Endothelial cell of umbilical vein (primary cell): ENCODE results near the gene GRPEL1. TPM values are rescaled to one million over a fixed set of nuclear protein-coding genes. Genes with fewer than 3 reads are reported as not detected.

Source experiments
- BruUV-seq: library from RNA; stranded (reverse); fragments of 400-500 nt; replicated peaks from 2 replicates; lab custom pipeline; 2021; lab: Mats Ljungman, UMichigan
- CTCF ChIA-PET: fragments of 300-600, 350-600 bp; sonication (Branson Sonifier 250); formaldehyde crosslinking; loops from one replicate; lab custom pipeline; 2021; ENCODE audit warnings: antibody characterized with exemption, inconsistent platforms; lab: Charles Lee
- POLR2A ChIA-PET: fragments of 300-600, 350-600 bp; sonication (Branson Sonifier 250); formaldehyde crosslinking; loops from one replicate; lab custom pipeline; 2021; ENCODE audit warnings: antibody characterized with exemption, inconsistent platforms; lab: Charles Lee
- DNase-seq: peaks from one replicate; pipeline ENCODE4 v3.0.0-alpha.2; 2011; ENCODE audit warnings: low read depth, low spot score
- FAIRE-seq: peaks from 2 replicates; lab custom pipeline; 2011; peaks lifted over from hg19 to GRCh38; lab: Jason Lieb, UNC
- H2AFZ ChIP-seq: 2 replicates; pipeline ENCODE4 v1.6.0; 2012; ENCODE audit warnings: low read depth, low read length, control low read depth, inconsistent platforms
- H3K27ac ChIP-seq: 2 replicates; pipeline ENCODE4 v1.5.1; 2011; ENCODE audit warnings: low read depth, mild to moderate bottlenecking, control low read depth, low read length, moderate library complexity; ENCODE audit not compliant: insufficient read depth
- H3K27me3 ChIP-seq, 2 experiments: 2 replicates each; pipeline versions ENCODE4 v1.6.0 to v1.6.1; 2011; ENCODE audit warnings: low read length in 2 of 2, mixed read lengths in 1 of 2; ENCODE audit not compliant: control insufficient read depth in 2 of 2, insufficient read depth in 2 of 2
- H3K36me3 ChIP-seq, 2 experiments: 2 replicates in 1 of 2; 3 replicates in 1 of 2; pipeline ENCODE4 v1.5.1; 2011; ENCODE audit warnings: low read length in 2 of 2, mild to moderate bottlenecking in 1 of 2, moderate library complexity in 1 of 2; ENCODE audit not compliant: control insufficient read depth in 2 of 2, insufficient read depth in 2 of 2; ENCODE audit errors: extremely low read depth in 1 of 2
- H3K4me1 ChIP-seq: 3 replicates; pipeline ENCODE4 v1.5.1; 2011; ENCODE audit warnings: mild to moderate bottlenecking, low read length; ENCODE audit not compliant: control insufficient read depth, insufficient read depth; ENCODE audit errors: extremely low read depth
- H3K4me2 ChIP-seq: 2 replicates; pipeline ENCODE4 v1.6.1; 2011; ENCODE audit warnings: low read length, control low read depth, mixed read lengths; ENCODE audit not compliant: insufficient read depth
- H3K4me3 ChIP-seq, 3 experiments: fragments of 200-600 bp in 1 of 3; sonication (generic), shearing (Covaris generic) in 1 of 3; replicated peaks in 1 of 3; 2 replicates each; pipeline ENCODE4 v1.5.1; 2011 to 2016; ENCODE audit warnings: control low read depth in 3 of 3, low read length in 3 of 3, mild to moderate bottlenecking in 2 of 3, inconsistent platforms in 1 of 3, low read depth in 1 of 3, moderate library complexity in 1 of 3; ENCODE audit not compliant: insufficient read depth in 1 of 3
- H3K79me2 ChIP-seq: 2 replicates; pipeline ENCODE4 v1.6.0; 2012; ENCODE audit warnings: low read length, inconsistent platforms; ENCODE audit not compliant: control insufficient read depth, insufficient read depth
- H3K9ac ChIP-seq: replicated peaks from 2 replicates; pipeline ENCODE3; 2011; ENCODE audit warnings: low read length, control low read depth; ENCODE audit not compliant: insufficient read depth; ENCODE audit errors: extremely low read depth
- H3K9me1 ChIP-seq: replicated peaks from 3 replicates; pipeline ENCODE4 v1.6.0; 2011; ENCODE audit warnings: mild to moderate bottlenecking, low read length; ENCODE audit not compliant: control insufficient read depth, insufficient read depth; ENCODE audit errors: extremely low read depth
- H3K9me3 ChIP-seq: replicated peaks from 2 replicates; pipeline ENCODE4 v1.5.1; 2012; ENCODE audit warnings: low read length, inconsistent platforms; ENCODE audit not compliant: control insufficient read depth, insufficient read depth
- H4K20me1 ChIP-seq: replicated peaks from 2 replicates; pipeline ENCODE3; 2011; ENCODE audit warnings: mild to moderate bottlenecking, low read length; ENCODE audit not compliant: control insufficient read depth, insufficient read depth; ENCODE audit errors: extremely low read depth
- EZH2 ChIP-seq: IDR thresholded peaks from 2 replicates; pipeline ENCODE4 v1.6.1; 2012; ENCODE audit warnings: borderline replicate concordance, low read depth, mild to moderate bottlenecking, moderate library complexity, low read length, inconsistent platforms; ENCODE audit not compliant: severe bottlenecking
- FOS ChIP-seq: IDR thresholded peaks from 2 replicates; pipeline ENCODE4 v1.6.1; 2011; ENCODE audit warnings: mild to moderate bottlenecking, low read length, moderate library complexity, borderline replicate concordance; ENCODE audit not compliant: insufficient read depth
- GATA2 ChIP-seq: IDR thresholded peaks from 2 replicates; pipeline ENCODE4 v1.7.0; 2011; ENCODE audit warnings: low read depth, mild to moderate bottlenecking, moderate library complexity, mixed read lengths, low read length; ENCODE audit not compliant: insufficient read length, insufficient read depth
- JUN ChIP-seq: IDR thresholded peaks from 2 replicates; pipeline ENCODE4 v1.6.1; 2011; ENCODE audit warnings: borderline replicate concordance, low read depth; ENCODE audit not compliant: insufficient read length, insufficient read depth
- MYC ChIP-seq: IDR thresholded peaks from one replicate; pipeline ENCODE4 v1.6.1; 2011; ENCODE audit warnings: mild to moderate bottlenecking, low read depth, low read length
- POLR2A ChIP-seq: IDR thresholded peaks from 2 replicates; pipeline ENCODE4 v1.6.1; 2012; ENCODE audit warnings: low read depth, mild to moderate bottlenecking, control low read depth, low read length
- POLR2AphosphoS5 ChIP-seq: IDR thresholded peaks from 2 replicates; pipeline ENCODE4 v1.6.1; 2012; ENCODE audit warnings: low read depth, mild to moderate bottlenecking, control low read depth, low read length, moderate library complexity; ENCODE audit not compliant: insufficient read depth
- dilution Hi-C: fragments of 300-500 bp; cut with MboI; formaldehyde crosslinking; loops from one replicate; pipeline ENCODE4 v1.15.0; 2019; ENCODE audit warnings: low sequenced_read_pairs; ENCODE audit not compliant: extremely low pct_ligation_motif_present
- intact Hi-C: fragments of 100-400 bp; cut with micrococcal nuclease; formaldehyde crosslinking; loops from one replicate; pipeline ENCODE4 v1.10.0; 2022
- polyA plus RNA-seq, 4 experiments: library from polyadenylated mRNA; depleted of rRNA in 3 of 4; stranded (reverse) in 3 of 4; unstranded in 1 of 4; fragments of >200 nt; gene quantifications; 2 replicates each; pipeline versions ENCODE4 v1.2.1 to v1.2.3, GENCODE V29; 2011 to 2012; ENCODE audit warnings: missing spikeins in 1 of 4
- total RNA-seq: library from RNA; stranded (reverse); gene quantifications from 2 replicates; pipeline ENCODE4 v1.2.3, GENCODE V29; 2021
- TF ChIP-seq, protein P1 (sequence below): IDR thresholded peaks from 2 replicates; pipeline ENCODE4 v1.6.1; 2011; ENCODE audit not compliant: insufficient read depth, insufficient read length
- TF ChIP-seq, protein P2 (sequence below), 2 donors: IDR thresholded peaks; 1 replicate in 1 of 2; 2 replicates in 1 of 2; pipeline ENCODE4 v1.5.1; 2011; ENCODE audit warnings: low read length in 2 of 2, mild to moderate bottlenecking in 2 of 2, moderate library complexity in 2 of 2, control low read depth in 1 of 2, inconsistent platforms in 1 of 2, low read depth in 1 of 2; ENCODE audit not compliant: insufficient read depth in 1 of 2; ENCODE audit errors: extremely low read depth in 1 of 2

The GRPEL1 gene
- total and polyA plus RNA-seq, 2 donors (not counting 3 experiments of a cell fraction or from before 2014, with no cell fraction given): 17.3 to 42.6 TPM

DNA sequence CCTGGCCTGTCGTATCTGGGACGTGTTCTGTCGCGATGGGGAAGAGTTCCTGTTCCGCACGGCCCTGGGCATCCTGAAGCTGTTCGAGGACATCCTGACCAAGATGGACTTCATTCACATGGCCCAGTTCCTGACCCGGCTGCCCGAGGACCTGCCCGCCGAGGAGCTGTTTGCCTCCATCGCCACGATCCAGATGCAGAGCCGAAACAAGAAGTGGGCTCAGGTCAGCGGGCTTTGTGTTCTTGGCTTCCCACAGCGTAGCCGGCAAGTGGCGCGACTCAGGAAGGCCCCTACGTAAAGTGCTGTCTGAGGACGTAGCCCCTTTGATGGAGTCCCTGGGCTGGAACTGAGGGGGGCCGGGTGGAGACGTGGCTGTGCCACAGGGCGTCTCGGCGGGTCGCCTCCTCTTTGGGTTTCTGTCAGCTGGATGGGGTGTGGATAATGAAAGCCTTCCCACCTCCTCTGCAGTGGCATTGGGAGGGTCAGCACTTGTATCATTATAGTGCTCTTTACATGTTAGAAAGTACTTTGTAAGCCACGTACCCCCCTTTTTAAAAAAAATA is 42.7 kb downstream of the GRPEL1 start:
- DNase-seq: no peak
- no peak overlapping the region for H3K9ac ChIP-seq
- dilution Hi-C loops (no loop called here), intact Hi-C loops (no loop called here)
- no peaks in the 10 kb centered on the region for H3K4me1 ChIP-seq
- H3K4me3 ChIP-seq: no peak overlapping the region
- H3K4me2 ChIP-seq: no peak overlapping the region
- FAIRE-seq: no peak
- no peaks in the 10 kb centered on the region for H4K20me1 ChIP-seq
- H3K9me3 ChIP-seq: no peaks in the 10 kb centered on the region
- H3K9me1 ChIP-seq: no peaks in the 10 kb centered on the region
- TF ChIP-seq, protein P1, sequence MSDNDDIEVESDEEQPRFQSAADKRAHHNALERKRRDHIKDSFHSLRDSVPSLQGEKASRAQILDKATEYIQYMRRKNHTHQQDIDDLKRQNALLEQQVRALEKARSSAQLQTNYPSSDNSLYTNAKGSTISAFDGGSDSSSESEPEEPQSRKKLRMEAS: no peak
- TF ChIP-seq, protein P2, sequence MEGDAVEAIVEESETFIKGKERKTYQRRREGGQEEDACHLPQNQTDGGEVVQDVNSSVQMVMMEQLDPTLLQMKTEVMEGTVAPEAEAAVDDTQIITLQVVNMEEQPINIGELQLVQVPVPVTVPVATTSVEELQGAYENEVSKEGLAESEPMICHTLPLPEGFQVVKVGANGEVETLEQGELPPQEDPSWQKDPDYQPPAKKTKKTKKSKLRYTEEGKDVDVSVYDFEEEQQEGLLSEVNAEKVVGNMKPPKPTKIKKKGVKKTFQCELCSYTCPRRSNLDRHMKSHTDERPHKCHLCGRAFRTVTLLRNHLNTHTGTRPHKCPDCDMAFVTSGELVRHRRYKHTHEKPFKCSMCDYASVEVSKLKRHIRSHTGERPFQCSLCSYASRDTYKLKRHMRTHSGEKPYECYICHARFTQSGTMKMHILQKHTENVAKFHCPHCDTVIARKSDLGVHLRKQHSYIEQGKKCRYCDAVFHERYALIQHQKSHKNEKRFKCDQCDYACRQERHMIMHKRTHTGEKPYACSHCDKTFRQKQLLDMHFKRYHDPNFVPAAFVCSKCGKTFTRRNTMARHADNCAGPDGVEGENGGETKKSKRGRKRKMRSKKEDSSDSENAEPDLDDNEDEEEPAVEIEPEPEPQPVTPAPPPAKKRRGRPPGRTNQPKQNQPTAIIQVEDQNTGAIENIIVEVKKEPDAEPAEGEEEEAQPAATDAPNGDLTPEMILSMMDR (IDR thresholded peaks at IDR 0.05; ENCODE audit: extremely low read depth in 1 of 2, insufficient read depth in 1 of 2, low read depth in 1 of 2, low read length in 2 of 2): no peak
- TF ChIP-seq GATA2 (no peak), FOS (no peak), MYC (no peak), POLR2A (no peak), EZH2 (no peak), JUN (no peak), POLR2AphosphoS5 (no peak)
- no peaks in the 10 kb centered on the region for H3K79me2 ChIP-seq
- ChIA-PET CTCF (no interaction called here), POLR2A (no interaction called here)
- BruUV-seq: no TSS peak
- H3K27ac ChIP-seq: no peak overlapping the region
- no peak overlapping the region for H2AFZ ChIP-seq
- peaks cover 0 to 19% of the 10 kb centered on the region in 2 experiments for H3K36me3 ChIP-seq
- no peaks in the 10 kb centered on the region for H3K27me3 ChIP-seq
